GM18867 (cell line): ENCODE results near the gene PTPN4.

Source experiments
- ATAC-seq: cut with Tn5 transposase; IDR thresholded peaks from one replicate; pipeline ENCODE4 v1.9.1; 2021; ENCODE audit warnings: mild to moderate bottlenecking, moderate library complexity; ENCODE audit not compliant: unreplicated experiment

Gene PTPN4

DNA sequence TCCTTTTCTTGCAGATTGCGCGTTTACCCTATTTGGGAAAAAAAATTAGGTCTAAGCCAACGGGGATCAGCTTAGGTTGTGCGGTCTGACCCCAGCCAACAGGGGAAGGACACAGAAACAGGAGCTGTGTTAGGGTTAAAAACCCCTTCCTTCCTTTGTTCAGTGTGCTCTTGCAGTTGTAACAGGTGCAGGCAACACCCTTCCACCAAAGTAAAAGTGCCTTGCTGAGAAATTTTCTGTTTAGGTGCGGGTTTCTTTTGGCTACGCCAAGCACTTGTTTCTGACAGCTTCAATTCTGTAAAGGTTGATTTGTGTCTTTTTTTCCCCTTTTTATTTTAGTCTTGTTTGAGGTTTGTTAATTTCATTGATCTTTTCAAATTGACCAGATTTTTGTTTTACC lies 92.5 kb downstream of the PTPN4 start:
- no peak for ATAC-seq

DNA sequence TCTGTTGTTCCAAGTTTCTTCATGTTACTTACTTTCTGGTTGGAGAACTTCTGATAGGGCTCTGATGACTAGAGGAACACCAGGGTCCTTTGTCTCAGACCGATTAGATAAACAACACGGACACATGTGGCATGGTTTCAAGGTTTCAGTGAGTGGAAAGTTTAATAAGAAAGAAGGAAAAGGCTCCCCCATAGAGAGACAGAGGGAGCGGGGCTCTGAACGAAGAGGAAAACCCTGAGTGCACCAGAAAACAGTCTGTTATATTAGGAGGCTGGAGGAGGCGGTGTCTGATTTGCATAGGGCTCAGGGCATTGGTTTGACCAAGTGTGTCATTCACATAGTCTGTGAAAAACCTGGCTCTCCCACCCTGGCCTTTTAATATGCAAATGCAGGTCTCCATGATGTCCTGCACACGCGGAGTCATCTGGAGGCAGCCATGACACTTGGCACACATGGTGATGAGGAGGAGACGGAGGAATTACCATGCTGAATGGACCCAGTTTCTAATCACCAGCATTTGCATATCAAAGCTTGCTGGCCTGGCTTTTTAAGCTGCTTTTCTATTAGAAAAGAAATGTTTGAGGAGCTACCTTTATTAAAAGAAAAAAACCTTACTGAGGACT lies 94.2 kb downstream of the PTPN4 start:
- ATAC-seq: no peak

DNA sequence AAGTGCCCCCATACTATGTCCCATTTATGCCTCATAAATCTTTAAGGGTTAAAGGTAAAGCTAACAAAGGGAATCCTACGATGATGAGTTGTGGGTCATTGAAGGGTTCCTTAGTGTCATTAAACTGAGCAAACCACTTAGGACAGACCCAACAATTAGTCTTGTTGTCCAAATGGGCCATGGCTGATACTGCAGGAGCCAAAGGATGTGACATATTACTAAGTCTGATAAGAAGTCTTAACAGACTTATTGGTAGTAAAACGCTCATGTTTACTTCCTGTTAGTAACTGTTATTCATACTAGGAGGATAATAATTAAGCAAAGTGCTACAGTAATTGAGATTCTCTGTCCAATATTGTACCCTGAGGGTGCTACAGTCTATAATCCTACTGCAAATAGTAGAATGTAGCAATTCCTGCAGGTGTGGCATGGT lies 96.8 kb downstream of the PTPN4 start:
- no peak for ATAC-seq

DNA sequence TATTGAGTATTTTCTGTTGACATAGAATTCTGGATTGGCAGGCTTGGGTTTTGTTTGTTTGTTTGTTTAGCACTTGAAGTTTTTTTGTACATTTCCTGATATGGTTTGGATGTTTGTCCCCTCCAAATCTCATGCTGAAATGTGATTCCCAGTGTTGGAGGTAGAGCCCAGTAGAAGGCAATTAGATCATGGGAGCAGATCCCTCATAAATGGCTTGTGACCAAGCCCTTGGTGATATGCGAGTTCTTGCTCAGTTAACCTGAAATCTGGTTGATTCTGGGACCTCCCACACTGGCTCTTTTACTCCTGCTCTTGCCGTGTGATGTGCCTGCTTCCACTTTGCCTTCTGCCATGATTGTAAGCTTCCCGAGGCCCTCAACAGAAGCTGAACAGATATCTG lies 98.0 kb downstream of the PTPN4 start:
- ATAC-seq: no peak

DNA sequence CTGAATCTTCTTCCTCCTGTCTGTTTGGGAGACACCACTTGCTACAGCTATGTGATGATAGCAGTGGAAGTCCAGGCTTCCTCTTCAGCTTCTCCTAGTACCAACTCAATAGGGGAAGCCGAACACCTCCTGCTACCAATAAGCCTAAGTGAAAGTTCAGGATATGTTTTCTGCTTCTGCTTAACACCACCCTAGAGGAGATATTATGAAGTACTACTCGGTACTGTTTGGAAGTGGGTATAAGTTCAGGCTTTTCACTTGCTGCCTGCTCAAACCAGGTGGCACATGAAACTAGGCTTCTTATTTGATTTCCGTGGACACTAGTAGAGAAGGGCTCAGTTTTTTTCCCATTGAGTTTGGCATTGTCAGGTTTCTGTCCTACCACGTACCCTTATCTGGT lies 99.8 kb downstream of the PTPN4 start:
- no peak for ATAC-seq

DNA sequence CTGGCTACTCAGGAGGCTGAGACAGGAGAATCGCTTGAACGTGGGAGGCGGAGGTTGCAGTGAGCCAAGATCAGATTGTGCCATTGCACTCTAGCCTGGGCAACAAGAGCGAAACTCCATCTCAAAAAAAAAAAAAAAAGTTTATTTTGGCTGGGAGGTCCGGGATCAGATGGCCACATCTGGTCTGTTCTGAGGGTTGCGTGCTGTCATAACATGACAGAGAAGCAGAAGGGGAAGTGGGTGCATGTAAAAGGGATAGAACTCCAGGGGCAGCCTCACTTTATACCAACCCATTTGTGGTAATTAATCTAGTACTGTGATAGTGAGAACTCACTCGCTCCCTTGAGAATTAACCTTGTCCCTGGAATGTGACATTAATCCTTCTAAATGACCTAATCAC lies 101.2 kb downstream of the PTPN4 start:
- ATAC-seq: no peak

DNA sequence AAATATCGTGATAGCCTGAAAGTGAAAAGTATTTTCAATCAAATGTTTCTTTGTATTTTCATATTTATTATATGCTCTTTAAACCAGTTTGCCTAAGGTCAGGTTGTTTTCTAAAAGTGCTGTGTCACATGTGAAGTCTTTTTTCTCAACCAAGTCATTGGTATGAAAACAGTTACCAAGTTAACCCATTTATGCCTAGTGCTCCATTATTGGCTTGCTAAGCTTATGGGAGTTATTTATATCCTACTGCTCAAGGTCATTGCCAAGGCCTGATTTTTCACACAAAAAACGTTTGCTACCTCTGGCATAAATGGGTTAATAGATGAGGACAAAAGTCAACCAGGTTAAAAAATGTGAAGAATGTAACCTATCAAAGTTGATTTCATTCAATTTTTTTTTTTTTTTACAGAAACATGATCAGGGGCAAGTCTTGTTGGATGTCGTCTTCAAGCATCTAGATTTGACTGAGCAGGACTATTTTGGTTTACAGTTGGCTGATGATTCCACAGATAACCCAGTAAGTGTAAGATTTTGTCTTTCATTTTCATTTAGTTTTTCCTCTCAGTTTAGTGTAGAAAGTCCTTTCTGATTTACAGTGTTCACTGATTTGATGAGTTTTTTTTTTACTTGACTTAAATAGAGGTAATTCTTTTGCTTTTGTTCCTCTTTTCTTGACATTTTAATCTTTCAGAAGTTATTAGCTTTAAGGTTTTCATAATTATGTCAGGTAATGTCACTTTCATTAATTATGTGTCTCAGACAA lies 102.6 kb downstream of the PTPN4 start:
- ATAC-seq: peak; percentile 90

DNA sequence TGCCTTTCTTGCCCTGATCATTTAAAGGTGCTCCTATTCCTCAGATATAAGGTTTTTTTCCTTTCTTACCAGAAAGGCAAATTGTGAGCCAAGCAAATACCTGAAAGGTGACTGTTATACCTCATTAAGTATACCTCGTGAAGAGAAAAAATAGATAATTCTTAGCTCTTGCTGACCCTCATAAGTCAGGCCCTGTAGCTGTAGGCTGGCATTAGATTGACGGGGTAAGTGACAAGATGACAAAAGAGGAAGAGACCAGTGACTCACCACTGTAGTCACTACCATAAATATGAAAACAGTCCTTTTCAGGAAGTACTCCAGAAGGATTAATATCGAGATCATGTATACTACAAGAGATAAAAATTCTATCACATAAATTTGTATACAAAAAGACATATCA lies 104.6 kb downstream of the PTPN4 start:
- peak; percentile 46 for ATAC-seq

DNA sequence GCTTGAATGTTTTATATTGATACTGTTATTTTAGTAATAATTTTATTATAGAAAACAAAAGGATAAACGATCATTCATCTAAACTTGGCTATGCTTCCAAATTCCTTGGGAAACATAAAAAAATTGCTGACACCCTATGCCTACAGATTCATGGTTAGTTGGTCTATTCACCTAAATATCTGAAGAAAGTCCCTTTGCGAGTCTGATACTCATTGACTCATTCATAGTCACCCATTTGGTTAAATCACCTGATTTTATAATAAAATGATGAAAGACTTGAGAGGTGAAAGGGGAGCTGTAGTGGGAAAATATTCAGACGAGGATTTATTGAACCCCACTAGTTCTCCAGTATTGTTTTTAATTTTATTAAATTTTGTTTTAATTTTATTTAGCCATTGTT lies 112.0 kb downstream of the PTPN4 start:
- ATAC-seq: no peak

DNA sequence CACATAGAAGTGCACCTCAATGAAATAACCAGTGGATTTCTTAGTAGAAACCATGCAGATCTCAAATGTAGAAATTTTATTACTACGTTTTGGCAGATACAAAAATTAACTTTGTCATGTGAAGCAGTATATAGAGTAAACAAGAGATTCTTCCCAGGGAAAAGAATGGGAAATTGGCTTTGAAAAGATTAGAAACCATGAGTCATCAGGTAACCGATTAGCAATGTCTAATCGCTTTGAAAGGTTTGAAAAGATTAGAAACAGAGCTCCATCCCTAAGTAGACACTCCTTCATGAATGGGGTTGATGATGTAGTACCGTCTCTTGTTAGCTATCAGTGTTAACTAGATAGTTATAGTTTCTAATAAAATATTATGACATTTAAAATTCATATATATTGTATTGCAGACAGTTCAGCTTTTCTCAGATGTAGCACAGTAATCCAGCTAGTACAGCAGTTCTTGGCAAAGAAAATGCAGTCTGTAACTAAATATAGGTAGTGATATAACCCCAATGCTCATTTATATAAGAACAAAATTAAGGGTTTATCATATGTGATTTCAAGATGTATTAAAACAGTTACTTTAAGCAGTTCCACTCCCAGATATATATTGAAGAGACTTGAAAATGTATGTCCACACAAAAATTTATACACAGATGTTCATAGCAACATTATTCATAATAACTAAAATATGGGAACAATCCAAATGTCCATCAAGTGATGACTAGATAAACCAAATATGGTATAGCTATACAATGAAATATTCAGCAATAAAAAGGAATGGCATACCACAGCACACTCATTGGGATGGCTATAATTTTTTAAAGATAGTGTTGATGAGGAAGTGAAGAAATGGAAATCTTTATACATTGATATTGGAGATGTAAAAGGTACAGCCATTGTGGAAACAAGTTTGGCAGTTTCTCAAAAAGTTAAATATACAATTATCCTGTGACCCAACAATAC lies 113.9 kb downstream of the PTPN4 start:
- ATAC-seq: no peak

DNA sequence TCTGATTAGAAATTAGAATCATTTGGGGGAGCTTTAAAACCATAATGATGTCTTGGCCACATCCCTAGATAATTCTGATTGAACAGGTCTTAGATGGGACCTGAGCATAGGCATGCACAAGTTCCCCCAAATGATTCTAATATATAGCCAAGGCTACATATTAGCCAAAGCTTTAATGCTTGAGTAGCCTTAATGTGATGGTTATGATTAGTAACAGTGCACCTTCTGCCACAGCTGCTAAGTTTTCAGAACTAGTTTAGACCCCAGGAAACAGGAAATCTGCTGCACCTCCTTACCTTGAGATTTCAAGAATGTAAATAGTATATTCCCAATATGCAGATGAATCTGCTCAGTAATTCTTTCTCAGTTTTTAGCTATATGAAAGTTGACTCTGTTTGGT lies 119.8 kb downstream of the PTPN4 start:
- no peak for ATAC-seq

DNA sequence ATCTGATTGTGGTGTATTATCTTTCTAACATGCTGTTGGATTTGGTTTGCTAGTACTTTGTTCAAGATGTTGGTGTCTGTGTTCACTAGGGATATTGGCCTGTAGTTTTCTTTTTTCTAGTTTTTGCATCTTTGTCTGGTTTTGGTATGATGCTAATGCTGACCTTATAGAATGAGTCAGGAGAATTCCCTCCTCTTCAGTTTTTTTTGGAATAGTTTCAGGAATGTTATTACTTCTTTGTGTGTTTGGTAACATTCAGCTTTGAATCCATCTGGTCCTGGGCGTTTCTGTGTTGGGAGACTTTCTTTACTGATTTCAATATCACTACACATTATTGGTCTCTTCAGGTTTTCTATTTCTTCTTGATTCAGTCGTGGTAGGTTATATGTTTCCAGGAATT lies 129.0 kb downstream of the PTPN4 start:
- no peak for ATAC-seq

DNA sequence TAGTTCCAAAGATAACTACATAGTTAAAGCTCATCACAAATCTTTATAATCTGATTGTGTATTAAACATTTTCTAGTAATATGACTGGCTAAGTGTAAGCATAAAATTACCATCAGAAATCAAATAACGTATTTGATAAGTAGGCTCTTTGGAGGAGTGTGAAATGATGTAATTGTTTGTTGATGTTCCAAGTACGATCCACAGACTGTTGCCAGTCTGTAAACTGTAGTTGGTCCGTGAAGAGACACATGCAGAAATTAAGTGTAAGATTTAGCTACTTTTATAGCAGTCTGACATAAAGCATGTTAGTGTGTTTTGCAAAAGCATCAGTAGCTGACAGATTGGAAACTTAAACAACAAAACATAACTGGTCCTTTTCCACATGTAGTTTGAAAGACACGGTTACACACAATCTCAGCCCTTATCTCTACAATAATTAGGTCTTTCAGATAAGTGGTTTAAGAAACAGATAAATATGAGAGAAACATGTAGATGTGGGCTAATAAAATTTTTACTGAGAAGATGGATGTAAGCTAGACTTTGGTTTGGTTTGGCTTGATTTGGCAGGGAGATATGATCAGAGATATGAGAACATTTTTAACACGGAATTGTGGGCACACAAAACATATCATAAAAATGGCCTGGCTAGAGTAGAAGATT lies 138.1 kb downstream of the PTPN4 start:
- no peak for ATAC-seq

DNA sequence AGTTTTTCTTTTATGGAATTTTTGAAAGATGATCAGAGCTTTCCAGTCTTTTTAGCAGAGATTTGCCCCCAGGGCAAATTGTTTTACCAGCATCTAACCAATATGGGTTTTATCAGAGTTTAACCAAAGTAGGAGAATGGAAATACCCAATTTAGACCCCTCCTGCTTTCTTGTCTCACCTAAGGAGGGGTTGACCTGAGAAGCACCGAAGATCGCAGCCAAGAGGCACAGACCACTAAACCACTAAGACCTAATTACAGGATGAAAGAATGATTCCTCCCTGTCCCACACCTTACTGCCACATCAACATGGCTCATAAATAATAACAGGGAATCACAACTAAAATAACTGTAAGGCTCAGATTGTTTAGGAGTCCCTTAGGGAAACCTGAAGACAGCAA lies 141.3 kb downstream of the PTPN4 start:
- ATAC-seq: no peak

DNA sequence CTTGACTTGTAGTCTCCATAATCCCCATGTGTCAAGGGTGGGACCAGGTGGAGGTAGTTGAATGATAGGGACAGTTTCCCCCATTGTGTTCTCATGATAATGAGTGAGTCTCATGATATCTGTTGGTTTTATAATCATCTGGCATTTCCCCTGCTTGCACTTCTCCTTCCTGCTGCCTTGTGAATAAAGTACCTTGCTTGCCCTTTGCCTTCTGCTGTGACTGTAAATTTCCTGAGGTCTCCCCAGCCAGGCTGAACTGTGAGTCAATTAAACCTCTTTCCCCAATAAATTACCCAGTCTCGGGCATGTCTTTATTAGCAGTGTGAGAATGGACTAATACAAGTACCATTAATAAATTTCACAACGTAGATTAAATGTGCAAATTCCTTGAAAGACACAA lies 150.8 kb downstream of the PTPN4 start:
- ATAC-seq: no peak

DNA sequence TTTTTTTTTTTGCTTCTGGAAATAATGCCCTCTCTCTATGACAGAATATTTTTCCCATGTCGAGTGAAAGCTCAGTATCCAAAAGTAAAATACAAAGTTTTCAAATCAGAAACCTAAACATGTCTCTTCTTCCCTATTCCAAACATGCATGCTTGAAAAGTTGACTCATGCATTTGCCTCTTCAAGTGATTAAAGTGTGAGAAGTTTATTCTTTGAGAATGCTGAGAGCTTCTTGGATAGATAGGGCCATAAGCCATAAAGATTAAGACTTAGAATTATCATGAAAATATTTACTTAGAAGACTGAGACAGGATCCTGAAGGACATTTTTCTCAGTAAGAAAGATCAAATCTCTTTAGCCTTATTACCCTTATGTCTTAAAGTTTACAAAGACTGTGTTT lies 154.5 kb downstream of the PTPN4 start:
- no peak for ATAC-seq

DNA sequence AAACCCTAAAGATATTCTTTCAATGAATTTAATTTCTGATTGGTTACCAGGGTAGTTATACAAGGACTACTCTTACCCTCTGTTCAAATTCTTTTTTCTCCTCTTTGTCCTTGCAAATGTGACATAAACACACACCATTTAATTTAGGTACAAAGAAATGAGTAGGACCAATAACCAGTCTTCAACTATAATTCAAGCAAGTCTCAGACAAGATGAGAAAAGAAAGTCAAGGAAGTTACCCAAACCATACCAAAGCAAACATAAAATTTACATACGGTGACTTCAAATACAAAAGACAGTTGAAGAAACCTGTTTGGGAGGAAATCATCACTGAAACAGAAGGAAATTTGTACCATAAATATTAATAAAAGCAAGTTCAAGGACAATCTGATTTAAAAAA lies 162.1 kb downstream of the PTPN4 start:
- no peak for ATAC-seq

DNA sequence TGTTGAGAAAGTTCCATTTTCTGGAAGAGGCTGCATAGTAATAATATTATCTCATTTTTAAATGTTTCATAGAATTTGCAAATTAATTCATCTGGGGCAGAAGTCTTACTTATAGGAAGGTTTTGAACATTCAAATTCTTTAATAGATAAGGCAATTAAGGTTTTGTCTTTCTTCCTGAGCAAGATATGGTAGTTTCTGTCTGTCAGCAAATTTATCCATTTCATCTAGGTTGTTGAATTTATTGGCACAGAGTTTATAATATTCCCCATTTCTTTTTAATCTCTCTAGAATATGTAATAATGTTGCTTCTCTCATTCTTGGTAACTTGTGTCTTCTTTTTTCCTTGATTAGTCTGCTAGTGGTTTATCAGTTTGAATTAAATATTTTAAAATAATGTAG lies 163.0 kb downstream of the PTPN4 start:
- ATAC-seq: no peak

DNA sequence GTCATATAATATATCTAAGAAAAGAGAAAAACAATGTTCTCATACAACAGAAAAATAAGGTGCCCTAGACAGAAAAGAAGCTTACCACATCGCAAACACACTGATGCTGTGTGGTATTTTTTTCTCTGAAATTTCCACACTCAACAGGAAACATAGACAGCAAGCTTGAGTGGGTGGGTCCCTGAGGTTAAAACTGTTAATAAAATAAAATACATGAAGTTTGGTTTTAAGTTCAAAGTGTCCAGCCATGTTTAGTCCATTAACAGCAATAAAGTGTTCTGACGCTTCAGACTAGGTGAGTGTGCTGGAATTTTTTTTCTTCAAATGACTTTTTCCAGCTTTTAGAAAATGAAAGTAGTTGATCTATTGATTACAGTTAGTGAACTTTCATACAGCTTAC lies 169.8 kb downstream of the PTPN4 start:
- ATAC-seq: no peak

DNA sequence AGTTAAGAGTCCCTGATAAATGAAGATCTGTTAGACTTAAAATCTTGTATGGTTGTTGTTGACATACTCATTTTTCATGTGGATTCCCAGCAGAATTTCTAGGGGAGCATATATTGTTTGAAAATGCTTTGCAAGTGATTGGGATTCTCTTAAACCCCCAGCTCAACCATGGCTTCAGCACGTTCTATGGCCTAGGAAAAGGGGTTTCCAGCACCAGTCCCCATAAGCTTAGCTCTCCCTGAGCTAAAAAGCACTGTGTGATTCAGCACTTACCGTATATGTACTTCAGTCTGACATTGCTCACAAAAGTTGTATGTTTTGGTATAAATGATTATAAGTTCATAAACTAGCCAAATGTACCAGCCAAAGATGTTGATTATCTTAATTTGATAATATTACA lies 173.1 kb downstream of the PTPN4 start:
- no peak for ATAC-seq

DNA sequence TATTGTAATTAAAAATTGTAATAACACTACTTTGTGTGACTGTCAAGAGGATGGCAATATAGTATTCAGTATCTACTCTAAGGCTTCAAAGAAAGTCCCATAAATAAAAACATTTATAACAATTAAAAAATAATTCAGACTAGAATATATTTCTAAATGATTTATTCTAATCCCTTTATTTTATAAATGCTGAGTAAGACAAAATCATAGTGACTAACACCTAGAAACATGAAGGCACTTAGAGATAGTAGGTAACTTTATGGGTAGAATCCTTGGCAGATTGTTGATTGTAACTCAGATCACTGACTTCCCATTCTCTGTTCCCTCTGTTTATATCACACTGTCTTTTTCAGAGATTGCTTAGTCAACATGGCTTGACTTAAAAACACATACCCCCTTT lies 174.6 kb downstream of the PTPN4 start:
- ATAC-seq: no peak
